CD14-positive monocyte (primary cell): ENCODE data around the gene DOCK10. TPM values are rescaled to one million over a fixed set of nuclear protein-coding genes. Genes with fewer than 3 reads are reported as not detected.

ENCODE experiments used
- DNase-seq, 3 donors: peaks; one replicate each; pipeline ENCODE4 v3.0.0-alpha.2; 2011 to 2022
- H2AFZ ChIP-seq: 2 replicates; pipeline ENCODE4 v1.6.0; 2012; ENCODE audit warnings: mild to moderate bottlenecking, low read depth, low read length, inconsistent platforms; ENCODE audit not compliant: insufficient read depth, poor library complexity, severe bottlenecking
- H3K27ac ChIP-seq, 2 donors: 1 replicate in 1 of 2; 2 replicates in 1 of 2; pipeline ENCODE4 v1.5.1; 2012 to 2013; ENCODE audit warnings: low read length in 2 of 2, control low read depth in 1 of 2, inconsistent platforms in 1 of 2, low read depth in 1 of 2, mild to moderate bottlenecking in 1 of 2
- H3K27me3 ChIP-seq, 2 donors: one replicate each; pipeline versions ENCODE4 v1.6.0 to v1.6.1; 2011 to 2013; ENCODE audit warnings: low read length in 2 of 2; ENCODE audit not compliant: control insufficient read depth in 2 of 2, insufficient read depth in 2 of 2
- H3K36me3 ChIP-seq, 2 donors: replicated peaks in 1 of 2; 1 replicate in 1 of 2; 2 replicates in 1 of 2; pipeline versions ENCODE4 v1.5.1 to v1.6.1; 2012 to 2013; ENCODE audit warnings: low read length in 2 of 2, control low read depth in 1 of 2, inconsistent platforms in 1 of 2, mild to moderate bottlenecking in 1 of 2; ENCODE audit not compliant: insufficient read depth in 2 of 2, control insufficient read depth in 1 of 2
- H3K4me1 ChIP-seq, 2 donors: 1 replicate in 1 of 2; 2 replicates in 1 of 2; pipeline versions ENCODE4 v1.5.1 to v1.6.1; 2012 to 2013; ENCODE audit warnings: low read length in 2 of 2, control low read depth in 1 of 2, inconsistent platforms in 1 of 2, mild to moderate bottlenecking in 1 of 2, moderate library complexity in 1 of 2; ENCODE audit not compliant: insufficient read depth in 2 of 2, control insufficient read depth in 1 of 2
- H3K4me2 ChIP-seq: replicated peaks from 2 replicates; pipeline ENCODE3; 2012; ENCODE audit warnings: low read length, moderate library complexity, mild to moderate bottlenecking; ENCODE audit not compliant: poor library complexity, severe bottlenecking; ENCODE audit errors: extremely low read depth
- H3K4me3 ChIP-seq, 3 experiments: fragments of 200-600 bp in 1 of 3; sonication (generic) in 1 of 3; replicated peaks in 1 of 3; 1 replicate in 2 of 3; 2 replicates in 1 of 3; pipeline ENCODE4 v1.5.1; 2011 to 2013; ENCODE audit warnings: low read length in 3 of 3, mild to moderate bottlenecking in 3 of 3, control low read depth in 2 of 3, low read depth in 2 of 3, inconsistent platforms in 1 of 3, moderate library complexity in 1 of 3
- H3K79me2 ChIP-seq: 2 replicates; pipeline ENCODE4 v1.6.0; 2012; ENCODE audit warnings: mild to moderate bottlenecking, control low read depth, inconsistent platforms, low read length, moderate library complexity; ENCODE audit not compliant: insufficient read depth
- H3K9ac ChIP-seq: 2 replicates; pipeline ENCODE4 v1.6.0; 2017; ENCODE audit warnings: low read length, mild to moderate bottlenecking; ENCODE audit not compliant: insufficient read depth, poor library complexity, severe bottlenecking
- H3K9me3 ChIP-seq, 2 donors: replicated peaks in 1 of 2; 1 replicate in 1 of 2; 2 replicates in 1 of 2; pipeline versions ENCODE4 v1.5.1 to v1.6.1; 2012 to 2013; ENCODE audit warnings: low read length in 2 of 2, control low read depth in 1 of 2; ENCODE audit not compliant: control insufficient read depth in 1 of 2, insufficient read depth in 1 of 2
- H4K20me1 ChIP-seq: 2 replicates; pipeline ENCODE4 v1.6.0; 2012; ENCODE audit warnings: mild to moderate bottlenecking, low read length, control low read depth, moderate library complexity; ENCODE audit not compliant: insufficient read depth
- H3K27ac Mint-ChIP-seq, 7 donors: one replicate each; pipeline ENCODE4 v1.8.0; 2020; ENCODE audit warnings: mild to moderate bottlenecking in 7 of 7, mixed read lengths in 7 of 7, moderate library complexity in 6 of 7, inconsistent platforms in 2 of 7
- H3K27me3 Mint-ChIP-seq, 3 donors: one replicate each; pipeline ENCODE4 v1.8.0; 2021 to 2022; ENCODE audit warnings: low read depth in 3 of 3, mild to moderate bottlenecking in 3 of 3, mixed read lengths in 3 of 3, moderate library complexity in 3 of 3, inconsistent platforms in 1 of 3
- H3K36me3 Mint-ChIP-seq, 2 donors: one replicate each; pipeline ENCODE4 v1.8.0; 2020; ENCODE audit warnings: mixed read lengths in 2 of 2, inconsistent platforms in 1 of 2, mild to moderate bottlenecking in 1 of 2
- H3K4me1 Mint-ChIP-seq: one replicate; pipeline ENCODE4 v1.8.0; 2020; ENCODE audit warnings: mild to moderate bottlenecking, mixed read lengths
- H3K4me3 Mint-ChIP-seq, 2 donors: one replicate each; pipeline ENCODE4 v1.8.0; 2020; ENCODE audit warnings: mild to moderate bottlenecking in 2 of 2, mixed read lengths in 2 of 2, moderate library complexity in 1 of 2
- H3K9me3 Mint-ChIP-seq, 7 donors: one replicate each; pipeline ENCODE4 v1.8.0; 2020 to 2022; ENCODE audit warnings: mixed read lengths in 7 of 7, mild to moderate bottlenecking in 6 of 7, moderate library complexity in 6 of 7, inconsistent platforms in 2 of 7
- WGBS: methylation state at CpG from one replicate; pipeline ENCODE4 v1.1.5; 2013; ENCODE audit warnings: missing lambda C conversion rate; ENCODE audit not compliant: insufficient coverage; 5-methylcytosine and 5-hydroxymethylcytosine counted together
- intact Hi-C, 2 donors: fragments of 100-400 bp; cut with micrococcal nuclease; formaldehyde crosslinking; loops; one replicate each; pipeline versions ENCODE4 v1.15.0 to v1.15.1; 2023
- polyA plus RNA-seq, 3 donors: library from polyadenylated mRNA; depleted of rRNA in 1 of 3; unstranded in 2 of 3; stranded (reverse) in 1 of 3; fragments of 300-500 nt in 2 of 3; fragments of >200 nt in 1 of 3; fragmentation: Illumina TruSeq in 2 of 3; gene quantifications; 1 replicate in 2 of 3; 2 replicates in 1 of 3; pipeline ENCODE4 v1.2.3, GENCODE V29; 2012 to 2021
- TF ChIP-seq, protein P1 (sequence below): fragments of 200-600 bp; IDR thresholded peaks from one replicate; pipeline ENCODE4 v1.8.0; 2022; ENCODE audit warnings: antibody characterized with exemption, mild to moderate bottlenecking

DOCK10 gene
- polyA plus RNA-seq, 3 donors, result 9.5 to 30.9 (median 16.5) TPM

DNA sequence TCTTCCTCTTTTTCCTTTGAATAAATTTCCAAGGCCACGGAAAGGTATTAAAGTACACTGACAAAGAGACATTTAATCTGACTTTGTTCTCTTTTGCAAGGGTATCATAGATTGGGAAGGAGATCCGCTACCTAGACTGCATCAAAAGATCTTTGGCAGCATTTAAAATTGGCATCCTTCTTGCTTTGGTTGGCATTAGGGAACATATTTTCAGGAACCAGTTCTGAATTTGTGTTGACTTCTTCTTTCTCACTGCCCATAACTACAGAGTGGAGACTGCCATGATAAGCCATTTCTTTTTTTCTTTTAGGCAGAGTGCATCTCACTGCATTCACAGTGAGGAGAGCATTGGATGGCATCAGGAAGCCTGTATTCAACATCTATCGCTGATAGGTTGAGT is 83.4 kb downstream of the DOCK10 start:
- Histone ChIP-seq H2AFZ (no peak overlapping the region), H3K9ac (no peak overlapping the region), H3K4me2 (peak overlapping the region; percentile 70), H4K20me1 (no peaks in the 10 kb centered on the region), H3K4me1 (peaks cover 35% of the 10 kb centered on the region in 2 donors), H3K9me3 (no peaks in the 10 kb centered on the region), H3K27me3 (no peaks in the 10 kb centered on the region), H3K36me3 (no peaks in the 10 kb centered on the region), H3K27ac (peak overlapping the region in 1 of 2 donors; percentile 80), H3K79me2 (peaks cover 83% of the 10 kb centered on the region), H3K4me3 (peak overlapping the region in 1 of 3 experiments; percentile 59)
- H3K4me1 Mint-ChIP-seq, result peaks cover 38% of the 10 kb centered on the region
- peak overlapping the region; percentile 83 to 94 (median 89) for H3K27ac Mint-ChIP-seq
- H3K9me3 Mint-ChIP-seq, result peaks cover 0 to 1% (median 0%) of the 10 kb centered on the region in 7 donors
- H3K36me3 Mint-ChIP-seq, result peaks cover 4 to 11% of the 10 kb centered on the region in 2 donors
- peak; percentile 40 to 60 (median 44) for DNase-seq
- peaks cover 0 to 3% (median 0%) of the 10 kb centered on the region in 3 donors for H3K27me3 Mint-ChIP-seq
- no CpG with 5 or more reads among the region's 3 CpGs for WGBS
- peak overlapping the region in 1 of 2 donors; percentile 76 for H3K4me3 Mint-ChIP-seq
- TF ChIP-seq, protein P1, sequence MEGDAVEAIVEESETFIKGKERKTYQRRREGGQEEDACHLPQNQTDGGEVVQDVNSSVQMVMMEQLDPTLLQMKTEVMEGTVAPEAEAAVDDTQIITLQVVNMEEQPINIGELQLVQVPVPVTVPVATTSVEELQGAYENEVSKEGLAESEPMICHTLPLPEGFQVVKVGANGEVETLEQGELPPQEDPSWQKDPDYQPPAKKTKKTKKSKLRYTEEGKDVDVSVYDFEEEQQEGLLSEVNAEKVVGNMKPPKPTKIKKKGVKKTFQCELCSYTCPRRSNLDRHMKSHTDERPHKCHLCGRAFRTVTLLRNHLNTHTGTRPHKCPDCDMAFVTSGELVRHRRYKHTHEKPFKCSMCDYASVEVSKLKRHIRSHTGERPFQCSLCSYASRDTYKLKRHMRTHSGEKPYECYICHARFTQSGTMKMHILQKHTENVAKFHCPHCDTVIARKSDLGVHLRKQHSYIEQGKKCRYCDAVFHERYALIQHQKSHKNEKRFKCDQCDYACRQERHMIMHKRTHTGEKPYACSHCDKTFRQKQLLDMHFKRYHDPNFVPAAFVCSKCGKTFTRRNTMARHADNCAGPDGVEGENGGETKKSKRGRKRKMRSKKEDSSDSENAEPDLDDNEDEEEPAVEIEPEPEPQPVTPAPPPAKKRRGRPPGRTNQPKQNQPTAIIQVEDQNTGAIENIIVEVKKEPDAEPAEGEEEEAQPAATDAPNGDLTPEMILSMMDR, result no peak
- intact Hi-C loops, result loop anchor here in 1 of 2 donors (5.0 to 10.0 kb wide), 2 partner anchors 46 to 78 kb away; no protein-coding TSS in a partner anchor

DNA sequence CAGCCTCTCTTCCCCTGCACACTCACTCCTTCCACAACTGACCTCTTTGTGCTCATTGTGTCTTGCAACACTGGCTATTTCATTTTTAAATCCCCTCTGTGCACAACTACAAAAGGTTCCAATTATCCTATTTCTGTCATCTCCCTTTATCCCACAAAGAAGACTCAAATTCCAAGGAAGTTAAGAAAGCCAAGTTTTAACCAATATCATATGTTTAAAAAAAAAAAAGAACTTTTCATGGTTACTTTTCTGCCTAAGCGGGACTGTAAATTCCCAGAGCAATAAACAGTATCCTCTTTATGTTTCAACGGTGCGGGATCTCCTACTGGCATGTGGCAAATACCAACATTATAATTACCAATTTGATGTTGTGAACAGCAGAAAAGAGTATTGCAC is 83.8 kb downstream of the DOCK10 start:
- TF ChIP-seq, protein P1, result no peak
- Mint-ChIP-seq H3K27ac (peak overlapping the region; percentile 83 to 94 (median 89)), H3K36me3 (peaks cover 4 to 11% of the 10 kb centered on the region in 2 donors), H3K9me3 (peaks cover 0 to 1% (median 0%) of the 10 kb centered on the region in 7 donors), H3K27me3 (peaks cover 0 to 3% (median 0%) of the 10 kb centered on the region in 3 donors), H3K4me1 (peaks cover 42% of the 10 kb centered on the region), H3K4me3 (peak overlapping the region in 1 of 2 donors; percentile 76)
- Histone ChIP-seq H3K36me3 (no peaks in the 10 kb centered on the region), H3K4me2 (peak overlapping the region; percentile 70), H3K4me3 (peak overlapping the region in 1 of 3 experiments; percentile 59), H2AFZ (no peak overlapping the region), H3K27ac (peak overlapping the region in 1 of 2 donors; percentile 80), H3K4me1 (peaks cover 39% of the 10 kb centered on the region in 2 donors), H3K79me2 (peaks cover 79% of the 10 kb centered on the region), H3K27me3 (no peaks in the 10 kb centered on the region), H3K9me3 (no peaks in the 10 kb centered on the region), H4K20me1 (no peaks in the 10 kb centered on the region), H3K9ac (no peak overlapping the region)
- DNase-seq, result no peak
- no CpG with 5 or more reads among the region's 3 CpGs for WGBS
- intact Hi-C loops, result loop anchor here in 1 of 2 donors (5.0 to 10.0 kb wide), 2 partner anchors 46 to 79 kb away; no protein-coding TSS in a partner anchor
